Ovary (tissue), 3 donors: ENCODE data around the gene RASGRP3.

Source experiments
- CTCF ChIP-seq, 3 donors: fragments of 450-650 bp in 2 of 3; fragments of 200-600 bp in 1 of 3; IDR thresholded peaks; one replicate each; pipeline versions ENCODE4 v1.5.1 to v1.8.0; 2016 to 2022; ENCODE audit warnings: antibody characterized with exemption in 3 of 3, mild to moderate bottlenecking in 1 of 3
- POLR2A ChIP-seq: fragments of 450-650 bp; IDR thresholded peaks from one replicate; pipeline ENCODE4 v1.6.1; 2017; ENCODE audit warnings: antibody characterized with exemption, mild to moderate bottlenecking, moderate library complexity
- donor health status: DM: no; HTN: no; CAD: no.

- no peak for TF ChIP-seq POLR2A
- no peak for TF ChIP-seq CTCF (IDR thresholded peaks at IDR 0.05)
These were observed 8.6 kb downstream of the RASGRP3 start for GRCh38 chr2:33485051-33485450.
